HG02938 (cell line): ENCODE measurements around the gene CDKN1B.

Experiments used
- ATAC-seq: cut with Tn5 transposase; IDR thresholded peaks from one replicate; pipeline ENCODE4 v1.9.1; 2021; ENCODE audit warnings: mild to moderate bottlenecking, moderate library complexity; ENCODE audit not compliant: unreplicated experiment

CDKN1B gene

GRCh38 chr12:12748044-12748443 lies 30.9 kb downstream of the CDKN1B start:
- no peak for ATAC-seq

- no peak for ATAC-seq
These were observed 32.3 kb downstream of the CDKN1B start for GRCh38 chr12:12749433-12749832.

GRCh38 chr12:12755923-12756322 lies 38.8 kb downstream of the CDKN1B start:
- ATAC-seq, result no peak

GRCh38 chr12:12757121-12757520 lies 40.0 kb downstream of the CDKN1B start:
- ATAC-seq, result no peak

GRCh38 chr12:12759234-12759915 lies 42.2 kb downstream of the CDKN1B start:
- ATAC-seq, result no peak

GRCh38 chr12:12764824-12765223 lies 47.7 kb downstream of the CDKN1B start:
- ATAC-seq, result no peak

GRCh38 chr12:12770262-12770661 lies 53.1 kb downstream of the CDKN1B start:
- ATAC-seq, result no peak
